Activated CD4-positive, alpha-beta T cell treated with anti-CD3 and anti-CD28 coated beads, Interleukin-2, amount 50 U/mL, for 4 hours (primary cell): Measurements from ENCODE around the gene PTPRG.

Experiments
- DNase-seq, 2 experiments: peaks; one replicate each; pipeline ENCODE4 v3.0.0-alpha.2; 2020

PTPRG gene

GRCh38 chr3:61563313-61564271 lies 2.2 kb downstream of the PTPRG start:
- no peak for DNase-seq

GRCh38 chr3:61564395-61565059 lies 3.2 kb downstream of the PTPRG start:
- DNase-seq = no peak

GRCh38 chr3:61565569-61565968 lies 4.2 kb downstream of the PTPRG start:
- no peak for DNase-seq

GRCh38 chr3:61568127-61568526 lies 6.8 kb downstream of the PTPRG start:
- DNase-seq = no peak

GRCh38 chr3:61569856-61570580 lies 8.6 kb downstream of the PTPRG start:
- DNase-seq = no peak

GRCh38 chr3:61570813-61571212 lies 9.4 kb downstream of the PTPRG start:
- no peak for DNase-seq

- no peak for DNase-seq
Observed at GRCh38 chr3:61571516-61572336, 10.4 kb downstream of the PTPRG start.

GRCh38 chr3:61572879-61573278 lies 11.5 kb downstream of the PTPRG start:
- no peak for DNase-seq

- DNase-seq = no peak
Observed at GRCh38 chr3:61573441-61573840, 12.1 kb downstream of the PTPRG start.

GRCh38 chr3:61574854-61575253 lies 13.5 kb downstream of the PTPRG start:
- DNase-seq = no peak

GRCh38 chr3:61575893-61576292 lies 14.5 kb downstream of the PTPRG start:
- no peak for DNase-seq

GRCh38 chr3:61577760-61578159 lies 16.4 kb downstream of the PTPRG start:
- DNase-seq = no peak

- DNase-seq = no peak
Observed at GRCh38 chr3:61578667-61579367, 17.4 kb downstream of the PTPRG start.

- DNase-seq = no peak
Observed at GRCh38 chr3:61579685-61580084, 18.3 kb downstream of the PTPRG start.

- DNase-seq = no peak
Observed at GRCh38 chr3:61580982-61581643, 19.7 kb downstream of the PTPRG start.

- DNase-seq = no peak
Observed at GRCh38 chr3:61582287-61582686, 20.9 kb downstream of the PTPRG start.

- DNase-seq = no peak
Observed at GRCh38 chr3:61582846-61583245, 21.5 kb downstream of the PTPRG start.

GRCh38 chr3:61583890-61584875 lies 22.8 kb downstream of the PTPRG start:
- no peak for DNase-seq

GRCh38 chr3:61589856-61590255 lies 28.5 kb downstream of the PTPRG start:
- DNase-seq = no peak

GRCh38 chr3:61591300-61591699 lies 29.9 kb downstream of the PTPRG start:
- no peak for DNase-seq
